ENCODE measurements around the gene GBP5. TPM values are rescaled to one million over a fixed set of nuclear protein-coding genes. Genes with fewer than 3 reads are reported as not detected.
A peak's percentile ranks its signal among the peaks of the same experiment; 100 is the strongest.
"Not testable (repeated sequence)": the region's sequence is repeated elsewhere in the genome, so short reads cannot be mapped to it uniquely, and the experiment has no call there.

Gene GBP5
- total RNA-seq, 1 donor from 2014 or later, result 9.6 TPM

DNA sequence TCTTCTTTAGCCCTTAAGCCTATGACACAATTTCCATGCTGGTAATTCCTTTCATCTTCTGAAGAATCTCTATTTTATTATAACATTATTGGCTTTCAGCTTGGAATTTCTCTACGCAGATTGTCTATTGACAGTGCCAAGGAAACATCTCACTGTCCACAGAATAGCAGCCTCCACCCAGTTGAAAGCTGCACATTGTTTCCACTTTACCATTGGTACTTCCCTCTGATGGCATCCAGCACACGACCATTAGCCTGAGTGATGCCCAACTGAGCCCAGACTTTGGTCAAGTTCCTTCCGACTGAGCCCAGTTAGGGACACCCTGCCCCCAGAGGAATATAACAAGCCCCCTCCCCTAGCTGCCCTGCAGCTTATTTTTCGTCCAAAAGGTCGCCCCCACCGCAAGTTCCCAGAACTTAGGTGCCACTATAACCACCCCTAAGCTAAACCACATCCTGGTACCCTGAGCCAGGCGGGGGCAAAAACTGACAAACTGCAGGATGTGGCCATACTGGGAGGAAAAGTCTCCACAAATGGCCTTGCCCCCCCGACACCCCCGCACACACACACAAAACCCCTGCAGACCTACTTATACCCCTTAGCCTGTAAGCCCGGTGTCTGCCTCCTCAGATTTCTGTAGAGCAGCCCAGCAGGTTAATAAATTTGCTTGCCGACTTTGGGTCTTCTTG lies 13.2 kb downstream of the GBP5 start:
- Histone ChIP-seq H3K36me3 (peaks cover 10% of the 10 kb centered on the region), H3K4me3 (no peak overlapping the region), H3K27ac (no peak overlapping the region), H3K4me1 (peaks cover 26% of the 10 kb centered on the region), H3K9me3 (no peaks in the 10 kb centered on the region), H3K27me3 (ENCODE audit: low read depth) (no peaks in the 10 kb centered on the region)
- intact Hi-C loops (cut with DNase I), result no loop called here
- ATAC-seq, result peak; percentile 41 to 59
- peak; percentile 39 for DNase-seq
- TF ChIP-seq, protein P1, sequence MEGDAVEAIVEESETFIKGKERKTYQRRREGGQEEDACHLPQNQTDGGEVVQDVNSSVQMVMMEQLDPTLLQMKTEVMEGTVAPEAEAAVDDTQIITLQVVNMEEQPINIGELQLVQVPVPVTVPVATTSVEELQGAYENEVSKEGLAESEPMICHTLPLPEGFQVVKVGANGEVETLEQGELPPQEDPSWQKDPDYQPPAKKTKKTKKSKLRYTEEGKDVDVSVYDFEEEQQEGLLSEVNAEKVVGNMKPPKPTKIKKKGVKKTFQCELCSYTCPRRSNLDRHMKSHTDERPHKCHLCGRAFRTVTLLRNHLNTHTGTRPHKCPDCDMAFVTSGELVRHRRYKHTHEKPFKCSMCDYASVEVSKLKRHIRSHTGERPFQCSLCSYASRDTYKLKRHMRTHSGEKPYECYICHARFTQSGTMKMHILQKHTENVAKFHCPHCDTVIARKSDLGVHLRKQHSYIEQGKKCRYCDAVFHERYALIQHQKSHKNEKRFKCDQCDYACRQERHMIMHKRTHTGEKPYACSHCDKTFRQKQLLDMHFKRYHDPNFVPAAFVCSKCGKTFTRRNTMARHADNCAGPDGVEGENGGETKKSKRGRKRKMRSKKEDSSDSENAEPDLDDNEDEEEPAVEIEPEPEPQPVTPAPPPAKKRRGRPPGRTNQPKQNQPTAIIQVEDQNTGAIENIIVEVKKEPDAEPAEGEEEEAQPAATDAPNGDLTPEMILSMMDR (IDR thresholded peaks at IDR 0.05), result no peak

DNA sequence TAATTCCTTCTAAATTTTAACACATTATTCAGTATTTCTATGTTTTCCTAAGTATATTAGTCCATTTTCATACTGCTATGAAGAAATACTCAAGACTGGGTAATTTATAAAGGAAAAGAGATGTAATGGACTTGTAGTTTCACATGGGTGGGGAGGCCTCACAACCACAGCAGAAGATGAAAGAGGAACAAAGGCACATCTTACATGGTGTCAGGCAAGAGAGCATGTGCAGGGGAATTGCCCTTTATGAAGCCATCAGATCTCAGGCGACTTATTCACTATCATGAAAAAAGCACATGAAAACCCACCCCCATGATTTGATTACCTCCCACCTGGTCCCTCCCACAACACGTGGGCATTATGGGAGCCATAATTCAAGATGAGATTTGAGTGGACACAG lies 15.6 kb downstream of the GBP5 start:
- no peak for ATAC-seq

DNA sequence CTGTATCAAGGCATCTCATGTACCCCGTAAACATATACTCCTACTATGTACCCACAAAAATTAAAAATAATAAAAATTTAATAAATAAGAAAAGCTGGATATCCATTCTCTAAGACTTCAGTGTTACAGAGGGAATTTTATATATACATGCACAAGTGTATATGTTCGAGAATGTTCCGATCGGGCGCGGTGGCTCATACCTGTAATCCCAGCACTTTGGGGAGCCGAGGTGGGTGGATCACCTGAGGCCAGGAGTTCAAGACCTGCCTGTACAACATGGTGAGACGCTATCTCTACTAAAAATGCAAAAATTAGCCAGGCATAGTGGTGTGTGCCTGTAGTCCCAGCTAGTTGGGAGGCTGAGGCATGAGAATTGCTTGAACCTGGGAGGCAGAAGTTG lies 17.1 kb downstream of the GBP5 start:
- H3K27ac ChIP-seq; DNase-seq; intact Hi-C loops (cut with DNase I); H3K27me3 ChIP-seq (ENCODE audit: low read depth); H3K4me3 ChIP-seq; ATAC-seq; H3K9me3 ChIP-seq; H3K4me1 ChIP-seq; H3K36me3 ChIP-seq: not testable (repeated sequence)

More for the DNA sequence above, 15.6 kb downstream of the GBP5 start:
- peaks cover 13% of the 10 kb centered on the region for H3K4me1 ChIP-seq
- TF ChIP-seq, protein P1 (IDR thresholded peaks at IDR 0.05), result no peak
- no peak overlapping the region for H3K27ac ChIP-seq
- intact Hi-C loops (cut with DNase I), result no loop called here
- H3K27me3 ChIP-seq (ENCODE audit: low read depth), result no peaks in the 10 kb centered on the region
- no peak overlapping the region for H3K4me3 ChIP-seq
- H3K9me3 ChIP-seq, result no peaks in the 10 kb centered on the region
- H3K36me3 ChIP-seq, result no peaks in the 10 kb centered on the region
- no peak for DNase-seq

DNA sequence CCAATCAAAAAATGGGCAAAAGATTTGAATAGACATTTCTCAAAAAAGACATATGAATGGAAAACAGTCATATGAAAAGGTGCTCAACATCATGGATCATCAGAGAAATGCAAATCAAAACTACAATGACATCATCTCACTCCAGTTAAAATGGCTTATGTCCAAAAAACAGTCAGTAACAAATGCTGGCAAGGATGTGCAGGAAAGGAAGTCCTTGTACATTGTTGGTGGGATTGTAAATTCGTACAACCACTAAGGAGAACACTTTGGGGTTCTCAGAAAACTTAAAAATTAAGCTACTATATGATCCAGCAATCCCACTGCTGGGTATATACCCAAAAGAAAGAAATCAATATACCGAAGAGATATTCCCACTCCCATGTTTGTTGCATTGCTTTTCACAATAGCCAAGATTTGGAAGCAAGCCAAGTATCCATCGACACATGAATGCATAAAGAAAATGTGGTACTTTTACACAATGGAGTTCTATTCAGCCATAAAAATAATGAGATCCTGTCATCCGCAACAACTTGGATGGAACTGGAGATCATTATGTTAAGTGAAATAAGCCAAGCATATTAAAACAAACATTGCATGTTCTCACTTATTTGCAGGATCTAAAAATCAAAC lies 17.9 kb downstream of the GBP5 start:
- H3K4me3 ChIP-seq, result no peak overlapping the region
- no peak for ATAC-seq
- no peaks in the 10 kb centered on the region for H3K9me3 ChIP-seq
- H3K4me1 ChIP-seq, result no peaks in the 10 kb centered on the region
- no peak for DNase-seq
- H3K36me3 ChIP-seq, result no peaks in the 10 kb centered on the region
- TF ChIP-seq, protein P1 (IDR thresholded peaks at IDR 0.05), result no peak
- H3K27me3 ChIP-seq (ENCODE audit: low read depth), result no peaks in the 10 kb centered on the region
- H3K27ac ChIP-seq, result no peak overlapping the region
- intact Hi-C loops (cut with DNase I), result no loop called here

DNA sequence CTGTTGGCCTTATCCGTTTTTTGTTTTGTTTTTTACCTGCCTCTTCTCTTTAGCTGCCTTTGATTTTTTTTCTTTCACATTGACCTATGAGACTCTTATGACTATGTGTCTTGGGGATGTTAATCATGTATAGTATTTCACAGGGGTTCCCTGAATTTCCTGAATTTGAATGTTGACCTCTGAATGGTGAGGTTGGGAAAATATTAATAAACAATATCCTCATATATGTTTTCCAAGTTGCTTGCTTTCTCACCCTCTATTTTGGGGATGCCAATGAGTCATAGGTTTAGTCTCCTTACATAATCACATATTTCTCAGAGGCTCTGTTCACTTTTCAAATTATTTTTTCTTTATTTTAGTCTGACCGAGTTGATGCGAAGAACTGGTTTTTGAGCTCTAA lies 29.6 kb downstream of the GBP5 start:
- no peaks in the 10 kb centered on the region for H3K36me3 ChIP-seq
- no peaks in the 10 kb centered on the region for H3K4me1 ChIP-seq
- no peak for DNase-seq
- H3K9me3 ChIP-seq, result no peaks in the 10 kb centered on the region
- TF ChIP-seq, protein P1 (IDR thresholded peaks at IDR 0.05), result no peak
- H3K27ac ChIP-seq, result no peak overlapping the region
- intact Hi-C loops (cut with DNase I), result no loop called here
- no peaks in the 10 kb centered on the region for H3K27me3 ChIP-seq (ENCODE audit: low read depth)
- ATAC-seq, result no peak
- no peak overlapping the region for H3K4me3 ChIP-seq

Other genes with a start within 250 kb of the GBP5 start
- gene GBP3, start 250.0 kb downstream of the GBP5 start, total RNA-seq, result 60.2 TPM
- gene GBP1, start 207.7 kb downstream of the GBP5 start, total RNA-seq, result 54.2 TPM
- 48.8 TPM for gene GBP2, start 146.7 kb downstream of the GBP5 start, total RNA-seq
- gene GBP7, start 96.9 kb downstream of the GBP5 start, total RNA-seq, result not detected
- gene GBP4, start 73.9 kb downstream of the GBP5 start, total RNA-seq, result 41.0 TPM
- gene GBP6, start 91.2 kb upstream of the GBP5 start, total RNA-seq, result 0.68 TPM

Measured in lower lobe of right lung (tissue), 2 donors.